A673 (cell line): ENCODE measurements around the gene F11R. TPM values are rescaled to one million over a fixed set of nuclear protein-coding genes. Genes with fewer than 3 reads are reported as not detected.

Experiments
- BruUV-seq: library from RNA; stranded (reverse); fragments of 400-500 nt; replicated peaks from 2 replicates; lab custom pipeline; 2021; lab: Mats Ljungman, UMichigan
- CTCF ChIA-PET: fragments of 300-600 bp; sonication (Branson Sonifier 250); formaldehyde crosslinking; loops from one replicate; lab custom pipeline; 2022; ENCODE audit warnings: antibody characterized with exemption; lab: Charles Lee
- POLR2A ChIA-PET: fragments of 300-600 bp; sonication (Branson Sonifier 250); formaldehyde crosslinking; loops from one replicate; lab custom pipeline; 2022; ENCODE audit warnings: antibody characterized with exemption; ENCODE audit not compliant: low non-redundant PET; lab: Charles Lee
- DNase-seq: peaks from one replicate; pipeline ENCODE4 v3.0.0-alpha.2; 2015; ENCODE audit warnings: low spot score
- H3K27ac ChIP-seq: fragments of 200-600 bp; sonication (generic); 2 replicates; pipeline ENCODE4 v1.5.1; 2016; ENCODE audit warnings: mixed run types, low read depth, mild to moderate bottlenecking, mixed read lengths, antibody characterized with exemption, low read length; ENCODE audit not compliant: poor library complexity, severe bottlenecking
- H3K27me3 ChIP-seq: fragments of 200-600 bp; sonication (generic); replicated peaks from 2 replicates; pipeline ENCODE4 v1.6.1; 2017; ENCODE audit warnings: mixed run types, low read depth, mild to moderate bottlenecking, mixed read lengths, antibody characterized with exemption, low read length; ENCODE audit not compliant: insufficient read depth, poor library complexity
- H3K36me3 ChIP-seq: fragments of 200-600 bp; sonication (generic); 2 replicates; pipeline ENCODE4 v1.6.1; 2016; ENCODE audit warnings: mixed run types, mild to moderate bottlenecking, mixed read lengths, antibody characterized with exemption, low read length; ENCODE audit not compliant: insufficient read depth, poor library complexity, severe bottlenecking
- H3K4me1 ChIP-seq: fragments of 200-600 bp; sonication (generic); 2 replicates; pipeline ENCODE4 v1.6.1; 2017; ENCODE audit warnings: mixed run types, mild to moderate bottlenecking, mixed read lengths, antibody characterized with exemption, low read length; ENCODE audit not compliant: insufficient read depth, poor library complexity, severe bottlenecking
- H3K4me3 ChIP-seq: fragments of 200-600 bp; sonication (generic); 2 replicates; pipeline ENCODE4 v1.5.1; 2016; ENCODE audit warnings: low read depth, mixed run types, mild to moderate bottlenecking, mixed read lengths, low read length; ENCODE audit not compliant: poor library complexity, severe bottlenecking
- H3K9me3 ChIP-seq: fragments of 200-600 bp; sonication (generic); 2 replicates; pipeline ENCODE4 v1.6.1; 2016; ENCODE audit warnings: mixed run types, low read depth, mild to moderate bottlenecking, mixed read lengths, antibody characterized with exemption, low read length; ENCODE audit not compliant: poor library complexity, severe bottlenecking
- EZH2 ChIP-seq: fragments of 200-600 bp; sonication (generic); IDR thresholded peaks from 2 replicates; pipeline ENCODE4 v1.6.1; 2017; ENCODE audit warnings: borderline replicate concordance, low read depth, mild to moderate bottlenecking, mixed read lengths, antibody characterized with exemption, low read length; ENCODE audit not compliant: poor library complexity, severe bottlenecking
- intact Hi-C: fragments of 100-400 bp; cut with micrococcal nuclease; formaldehyde crosslinking; loops from one replicate; pipeline ENCODE4 v1.10.0; 2022; ENCODE audit not compliant: unreplicated experiment
- total RNA-seq: library from RNA; stranded (reverse); gene quantifications from 2 replicates; pipeline ENCODE4 v1.2.3, GENCODE V29; 2021
- TF ChIP-seq, protein P1 (sequence below): fragments of 300-800, 200-600 bp; sonication (generic); conservative IDR thresholded peaks from 2 replicates; pipeline ENCODE4 v1.5.1; 2017; ENCODE audit warnings: low read depth, mild to moderate bottlenecking, antibody characterized with exemption, low read length, moderate library complexity, mixed read lengths

F11R gene
- total RNA-seq, 1 experiment from 2014 or later, result 2.3 TPM

DNA sequence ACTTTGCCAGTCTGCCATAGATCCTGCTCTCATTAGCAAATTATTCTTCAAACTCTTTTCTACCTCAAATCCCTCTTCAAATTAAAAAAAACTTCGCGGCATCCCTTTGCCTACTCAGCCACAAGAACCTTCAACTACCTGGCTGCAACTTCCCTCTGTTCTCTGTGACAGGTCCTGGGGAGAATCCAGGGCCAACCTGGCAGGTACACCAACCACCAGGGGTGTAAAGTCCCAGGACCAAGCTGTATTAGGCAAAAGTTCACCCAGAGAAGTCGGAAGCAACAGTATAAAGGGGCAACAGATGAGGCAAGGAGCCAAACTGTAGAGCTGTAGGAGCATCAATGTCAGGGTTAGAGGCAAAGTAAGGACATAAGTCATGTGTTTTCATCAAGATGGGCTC lies 48.0 kb downstream of the F11R start:
- Histone ChIP-seq H3K27me3 (peaks cover 15% of the 10 kb centered on the region), H3K4me3 (no peak overlapping the region), H3K36me3 (no peaks in the 10 kb centered on the region), H3K27ac (no peak overlapping the region), H3K9me3 (no peaks in the 10 kb centered on the region), H3K4me1 (no peaks in the 10 kb centered on the region)
- intact Hi-C loops, result no loop called here
- no TSS peak for BruUV-seq
- POLR2A ChIA-PET, result interaction anchor here (0.5 kb wide), 1 partner anchor 32 kb away, joined by 3 read pairs; no protein-coding TSS in a partner anchor
- TF ChIP-seq, protein P1, sequence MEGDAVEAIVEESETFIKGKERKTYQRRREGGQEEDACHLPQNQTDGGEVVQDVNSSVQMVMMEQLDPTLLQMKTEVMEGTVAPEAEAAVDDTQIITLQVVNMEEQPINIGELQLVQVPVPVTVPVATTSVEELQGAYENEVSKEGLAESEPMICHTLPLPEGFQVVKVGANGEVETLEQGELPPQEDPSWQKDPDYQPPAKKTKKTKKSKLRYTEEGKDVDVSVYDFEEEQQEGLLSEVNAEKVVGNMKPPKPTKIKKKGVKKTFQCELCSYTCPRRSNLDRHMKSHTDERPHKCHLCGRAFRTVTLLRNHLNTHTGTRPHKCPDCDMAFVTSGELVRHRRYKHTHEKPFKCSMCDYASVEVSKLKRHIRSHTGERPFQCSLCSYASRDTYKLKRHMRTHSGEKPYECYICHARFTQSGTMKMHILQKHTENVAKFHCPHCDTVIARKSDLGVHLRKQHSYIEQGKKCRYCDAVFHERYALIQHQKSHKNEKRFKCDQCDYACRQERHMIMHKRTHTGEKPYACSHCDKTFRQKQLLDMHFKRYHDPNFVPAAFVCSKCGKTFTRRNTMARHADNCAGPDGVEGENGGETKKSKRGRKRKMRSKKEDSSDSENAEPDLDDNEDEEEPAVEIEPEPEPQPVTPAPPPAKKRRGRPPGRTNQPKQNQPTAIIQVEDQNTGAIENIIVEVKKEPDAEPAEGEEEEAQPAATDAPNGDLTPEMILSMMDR, result no peak
- no peak for TF ChIP-seq EZH2
- no peak for DNase-seq
- CTCF ChIA-PET, result interaction anchor here (0.6 kb wide), 1 partner anchor 241 kb away, joined by 6 read pairs; no protein-coding TSS in a partner anchor

DNA sequence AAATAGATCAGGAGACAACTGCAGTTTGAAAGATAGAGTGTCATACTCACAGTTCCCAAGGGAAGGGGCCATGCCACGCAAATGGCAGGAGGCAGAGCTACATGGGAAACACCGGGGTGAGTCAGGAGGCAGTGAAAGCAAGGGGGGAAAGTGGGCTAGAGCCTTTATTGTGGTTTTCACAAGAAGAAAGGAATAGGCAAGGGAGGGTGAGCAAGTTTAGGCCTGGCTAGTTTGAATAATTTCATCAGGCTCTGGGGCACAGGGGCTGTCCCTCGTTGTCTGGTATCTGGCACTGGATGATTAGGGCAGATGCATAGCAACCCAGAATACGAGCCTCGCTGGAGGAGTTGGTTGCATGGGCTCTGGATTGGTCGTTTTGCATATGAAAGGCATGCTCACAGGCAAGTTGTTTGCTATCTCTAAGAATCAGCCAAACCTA lies 49.3 kb downstream of the F11R start:
- Histone ChIP-seq H3K9me3 (no peaks in the 10 kb centered on the region), H3K4me3 (no peak overlapping the region), H3K27me3 (peaks cover 15% of the 10 kb centered on the region), H3K4me1 (no peaks in the 10 kb centered on the region), H3K27ac (no peak overlapping the region), H3K36me3 (no peaks in the 10 kb centered on the region)
- ChIA-PET POLR2A (interaction anchor here (0.5 kb wide), 1 partner anchor 52 kb away, joined by 3 read pairs; no protein-coding TSS in a partner anchor), CTCF (no interaction called here)
- intact Hi-C loops, result no loop called here
- no peak for DNase-seq
- TF ChIP-seq, protein P1, result no peak
- no peak for TF ChIP-seq EZH2
- no TSS peak for BruUV-seq

DNA sequence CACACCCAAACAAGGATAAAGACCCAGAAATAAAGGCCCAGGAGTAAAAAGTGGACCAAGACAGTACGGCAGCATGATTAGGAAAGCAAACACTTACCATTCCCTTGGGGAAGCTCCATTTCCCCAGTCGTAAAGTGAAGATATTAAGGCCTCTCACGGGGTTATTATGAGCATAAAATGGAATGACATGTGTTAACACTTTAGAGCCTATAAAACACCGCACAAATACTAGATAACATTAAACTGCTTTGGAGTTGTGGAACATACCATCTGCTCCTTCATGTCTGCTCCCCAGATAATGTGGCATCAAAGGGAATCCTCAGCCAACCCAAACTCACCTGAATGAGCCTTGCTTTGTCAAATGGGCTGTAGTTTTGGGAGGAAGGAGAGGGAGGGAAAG lies 57.4 kb downstream of the F11R start:
- ChIA-PET POLR2A (no interaction called here), CTCF (no interaction called here)
- BruUV-seq, result no TSS peak
- H3K27ac ChIP-seq, result no peak overlapping the region
- H3K36me3 ChIP-seq, result no peaks in the 10 kb centered on the region
- H3K4me1 ChIP-seq, result no peaks in the 10 kb centered on the region
- no peak overlapping the region for H3K4me3 ChIP-seq
- DNase-seq, result peak; percentile 26
- H3K27me3 ChIP-seq, result no peaks in the 10 kb centered on the region
- intact Hi-C loops, result no loop called here
- H3K9me3 ChIP-seq, result no peaks in the 10 kb centered on the region
- no peak for TF ChIP-seq EZH2
- TF ChIP-seq, protein P1, result no peak
